ENCODE data around the gene NT5M. TPM values are rescaled to one million over a fixed set of nuclear protein-coding genes. Genes with fewer than 3 reads are reported as not detected.
"Not testable (repeated sequence)": the region's sequence is repeated elsewhere in the genome, so short reads cannot be mapped to it uniquely, and the experiment has no call there.

NT5M gene
- total and polyA plus RNA-seq, 4 experiments from 2014 or later: 0.37 to 2.9 (median 2.0) TPM

DNA sequence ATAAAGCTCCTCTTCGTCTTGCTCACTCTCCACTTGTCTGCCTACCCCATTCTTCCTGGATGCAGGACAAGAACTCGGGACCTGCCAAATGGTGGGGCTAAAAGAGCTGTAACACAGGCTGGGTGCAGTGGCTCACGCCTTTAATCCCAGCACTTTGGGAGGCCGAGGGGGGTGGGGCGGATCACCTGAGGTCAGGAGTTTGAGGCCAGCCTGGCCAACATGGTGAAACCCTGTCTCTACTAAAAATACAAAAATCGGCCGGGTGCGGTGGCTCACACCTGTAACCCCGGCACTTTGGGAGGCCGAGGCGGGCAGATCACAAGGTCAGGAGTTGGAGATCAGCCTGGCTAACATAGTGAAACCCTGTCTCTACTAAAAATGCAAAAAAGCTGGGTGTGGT is 1.5 kb upstream of the NT5M start:
- intact Hi-C loops (cut with micrococcal nuclease); H3K4me3 ChIP-seq (ENCODE audit: low read length in 2 of 2); H3K27me3 ChIP-seq (ENCODE audit: insufficient read depth, low read length); H3K9me3 Mint-ChIP-seq; H3K27ac ChIP-seq (ENCODE audit: low read depth, low read length); H3K27me3 Mint-ChIP-seq; H3K36me3 Mint-ChIP-seq; H3K9me3 ChIP-seq (ENCODE audit: control insufficient read depth in 1 of 2, low read length in 2 of 2); DNase-seq; H3K27ac Mint-ChIP-seq; H3K36me3 ChIP-seq (ENCODE audit: insufficient read depth, low read length): not testable (repeated sequence)
- H3K4me1 ChIP-seq (ENCODE audit: insufficient read depth, low read length): peaks cover 43% of the 10 kb centered on the region
- peak overlapping the region in 1 of 8 donors; percentile 71 for H3K4me3 Mint-ChIP-seq
- H3K4me1 Mint-ChIP-seq: peaks cover 24 to 40% (median 35%) of the 10 kb centered on the region in 4 donors
- ChIA-PET POLR2A (ENCODE audit: partially characterized antibody) (interaction anchor here (1.6 kb wide), 1 partner anchor 21 kb away, joined by 3 read pairs; no protein-coding TSS in a partner anchor), CTCF (ENCODE audit: partially characterized antibody) (interaction anchor here (1.1 kb wide), 1 partner anchor 14 kb away, joined by 4 read pairs; no protein-coding TSS in a partner anchor)

- peaks cover 43% of the 10 kb centered on the region for H3K4me1 ChIP-seq (ENCODE audit: insufficient read depth, low read length)
- peak overlapping the region; percentile 32 for H3K27ac ChIP-seq (ENCODE audit: low read depth, low read length)
- CTCF ChIA-PET (ENCODE audit: partially characterized antibody): no interaction called here
- peak overlapping the region in 1 of 2 donors; percentile 60 for H3K4me3 ChIP-seq (ENCODE audit: low read length in 2 of 2)
- H3K27ac Mint-ChIP-seq: peak overlapping the region; percentile 64 to 93 (median 91)
- H3K27me3 ChIP-seq (ENCODE audit: insufficient read depth, low read length): no peaks in the 10 kb centered on the region
- no peaks in the 10 kb centered on the region for H3K36me3 Mint-ChIP-seq
- H3K36me3 ChIP-seq (ENCODE audit: insufficient read depth, low read length): no peaks in the 10 kb centered on the region
- H3K4me1 Mint-ChIP-seq: peaks cover 24 to 40% (median 35%) of the 10 kb centered on the region in 4 donors
- DNase-seq: no peak
- H3K9me3 Mint-ChIP-seq: peaks cover 0 to 2% (median 0%) of the 10 kb centered on the region in 8 donors
- no peaks in the 10 kb centered on the region for H3K9me3 ChIP-seq (ENCODE audit: control insufficient read depth in 1 of 2, low read length in 2 of 2)
- intact Hi-C loops (cut with micrococcal nuclease): no loop called here
- H3K4me3 Mint-ChIP-seq: peak overlapping the region; percentile 70 to 90 (median 81)
- POLR2A ChIA-PET (ENCODE audit: partially characterized antibody): interaction anchor here (2.9 to 3.6 kb wide), 2 partner anchors 23 to 68 kb away, joined by 16 to 20 read pairs; partner anchors contain the start of genes COPS3 and FLCN
- H3K27me3 Mint-ChIP-seq: no peaks in the 10 kb centered on the region
These were observed 796 bp downstream of the NT5M start for GRCh38 chr17:17303847-17304490.

GRCh38 chr17:17304521-17304985 is 1.4 kb downstream of the NT5M start:
- no peaks in the 10 kb centered on the region for H3K36me3 Mint-ChIP-seq
- H3K4me1 Mint-ChIP-seq: peaks cover 24 to 40% (median 35%) of the 10 kb centered on the region in 4 donors
- CTCF ChIA-PET (ENCODE audit: partially characterized antibody): no interaction called here
- peak overlapping the region in 1 of 2 donors; percentile 7 for H3K4me3 ChIP-seq (ENCODE audit: low read length in 2 of 2)
- H3K4me3 Mint-ChIP-seq: peak overlapping the region; percentile 70 to 90 (median 81)
- no peaks in the 10 kb centered on the region for H3K36me3 ChIP-seq (ENCODE audit: insufficient read depth, low read length)
- H3K4me1 ChIP-seq (ENCODE audit: insufficient read depth, low read length): peaks cover 43% of the 10 kb centered on the region
- H3K27ac Mint-ChIP-seq: peak overlapping the region; percentile 64 to 93 (median 91)
- H3K9me3 Mint-ChIP-seq: peaks cover 0 to 2% (median 0%) of the 10 kb centered on the region in 8 donors
- DNase-seq: peak; percentile 47 to 58 (median 52)
- POLR2A ChIA-PET (ENCODE audit: partially characterized antibody): interaction anchor here (2.9 to 3.6 kb wide), 2 partner anchors 24 to 68 kb away, joined by 16 to 20 read pairs; partner anchors contain the start of genes COPS3 and FLCN
- no peaks in the 10 kb centered on the region for H3K9me3 ChIP-seq (ENCODE audit: control insufficient read depth in 1 of 2, low read length in 2 of 2)
- peak overlapping the region; percentile 32 for H3K27ac ChIP-seq (ENCODE audit: low read depth, low read length)
- intact Hi-C loops (cut with micrococcal nuclease): no loop called here
- no peaks in the 10 kb centered on the region for H3K27me3 ChIP-seq (ENCODE audit: insufficient read depth, low read length)
- no peaks in the 10 kb centered on the region for H3K27me3 Mint-ChIP-seq

- Mint-ChIP-seq H3K27ac (peak overlapping the region; percentile 76 to 95 (median 94)), H3K4me1 (peaks cover 22 to 36% (median 32%) of the 10 kb centered on the region in 4 donors), H3K36me3 (no peaks in the 10 kb centered on the region), H3K4me3 (peak overlapping the region; percentile 73 to 92 (median 86)), H3K9me3 (no peaks in the 10 kb centered on the region), H3K27me3 (no peaks in the 10 kb centered on the region)
- peaks cover 42% of the 10 kb centered on the region for H3K4me1 ChIP-seq (ENCODE audit: insufficient read depth, low read length)
- H3K27ac ChIP-seq (ENCODE audit: low read depth, low read length): no peak overlapping the region
- H3K36me3 ChIP-seq (ENCODE audit: insufficient read depth, low read length): no peaks in the 10 kb centered on the region
- ChIA-PET CTCF (ENCODE audit: partially characterized antibody) (interaction anchor here (0.7 kb wide), 1 partner anchor 162 kb away, joined by 3 read pairs; no protein-coding TSS in a partner anchor), POLR2A (ENCODE audit: partially characterized antibody) (interaction anchor here (0.6 to 3.6 kb wide), 5 partner anchors 25 to 667 kb away, joined by 3 to 20 read pairs (median 5); partner anchors contain the start of genes COPS3, DRC3, FLCN and MPRIP)
- no peaks in the 10 kb centered on the region for H3K9me3 ChIP-seq (ENCODE audit: control insufficient read depth in 1 of 2, low read length in 2 of 2)
- intact Hi-C loops (cut with micrococcal nuclease): loop anchor here (1.0 to 5.0 kb wide), 2 partner anchors 24 to 33 kb away; partner anchors contain the start of gene COPS3
- H3K27me3 ChIP-seq (ENCODE audit: insufficient read depth, low read length): no peaks in the 10 kb centered on the region
- no peak overlapping the region for H3K4me3 ChIP-seq (ENCODE audit: low read length in 2 of 2)
- DNase-seq: peak; percentile 36 to 63 (median 52)
These were observed 2.2 kb downstream of the NT5M start for GRCh38 chr17:17305281-17305801.

DNA sequence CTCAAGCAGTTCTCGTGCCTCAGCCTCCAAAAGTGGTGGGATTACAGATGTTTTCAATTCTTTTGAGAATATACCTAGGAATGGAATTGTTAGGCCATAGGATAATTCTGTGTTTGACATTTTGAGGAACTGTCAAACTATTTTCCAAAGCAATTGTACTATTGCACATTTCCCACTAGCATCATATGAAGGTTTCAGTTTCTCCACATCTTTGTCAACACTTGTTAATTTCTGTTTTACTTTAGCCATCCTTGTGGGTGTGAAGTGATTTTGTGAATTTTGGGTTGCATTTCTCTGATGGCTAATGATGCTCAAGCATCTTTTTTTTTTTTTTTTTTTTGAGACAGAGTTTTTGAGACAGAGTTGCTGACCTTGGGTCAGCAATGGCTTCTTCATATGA is 6.2 kb downstream of the NT5M start:
- no peaks in the 10 kb centered on the region for H3K36me3 ChIP-seq (ENCODE audit: insufficient read depth, low read length)
- ChIA-PET CTCF (ENCODE audit: partially characterized antibody) (no interaction called here), POLR2A (ENCODE audit: partially characterized antibody) (no interaction called here)
- no peak for DNase-seq
- H3K4me3 ChIP-seq (ENCODE audit: low read length in 2 of 2): no peak overlapping the region
- intact Hi-C loops (cut with micrococcal nuclease): loop anchor here (5.0 kb wide), 1 partner anchor 37 kb away; no protein-coding TSS in a partner anchor
- Mint-ChIP-seq H3K27me3 (no peaks in the 10 kb centered on the region), H3K36me3 (peaks cover 0 to 2% of the 10 kb centered on the region in 2 donors), H3K27ac (no peak overlapping the region), H3K9me3 (no peaks in the 10 kb centered on the region), H3K4me1 (peaks cover 15 to 24% (median 20%) of the 10 kb centered on the region in 4 donors), H3K4me3 (no peak overlapping the region)
- no peaks in the 10 kb centered on the region for H3K9me3 ChIP-seq (ENCODE audit: control insufficient read depth in 1 of 2, low read length in 2 of 2)
- H3K4me1 ChIP-seq (ENCODE audit: insufficient read depth, low read length): peaks cover 21% of the 10 kb centered on the region
- no peak overlapping the region for H3K27ac ChIP-seq (ENCODE audit: low read depth, low read length)
- no peaks in the 10 kb centered on the region for H3K27me3 ChIP-seq (ENCODE audit: insufficient read depth, low read length)

DNA sequence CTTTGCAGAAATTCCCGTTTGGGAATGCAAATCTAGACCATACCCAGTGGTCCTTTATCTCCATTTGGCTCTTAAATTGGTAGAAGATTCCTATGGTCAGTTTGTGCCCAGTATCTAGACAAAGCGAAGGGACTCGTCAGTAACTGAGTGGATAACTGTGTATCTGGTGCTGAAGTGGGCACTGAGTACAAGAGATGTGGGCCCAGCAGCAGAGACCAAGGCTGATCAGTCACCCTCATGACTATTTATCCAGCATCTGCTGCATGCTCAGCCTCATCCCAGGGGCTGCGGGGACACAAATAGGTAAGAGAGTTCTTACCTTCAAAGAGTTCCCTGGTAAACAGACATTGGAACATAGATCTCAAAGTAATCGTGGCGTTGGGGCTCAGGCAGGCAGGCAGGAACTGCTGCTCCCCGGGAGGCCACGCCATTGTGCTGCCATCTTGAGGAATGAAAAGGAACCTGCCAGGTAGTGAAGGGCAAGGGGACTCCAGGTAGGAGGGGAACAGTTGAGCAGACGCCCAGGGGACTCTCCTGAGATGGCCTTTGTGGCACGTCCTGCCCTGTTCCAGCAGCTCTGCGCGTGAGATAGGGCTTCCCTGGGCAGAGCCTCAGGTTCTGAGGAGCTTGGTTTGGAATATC is 10.3 kb downstream of the NT5M start:
- intact Hi-C loops (cut with micrococcal nuclease): loop anchor here (1.0 kb wide), 2 partner anchors 171 to 204 kb away; no protein-coding TSS in a partner anchor
- ChIA-PET CTCF (ENCODE audit: partially characterized antibody) (interaction anchor here (0.6 to 6.4 kb wide), 24 partner anchors 26 to 391 kb away, joined by 3 to 49 read pairs (median 3); partner anchors contain the start of gene COPS3), POLR2A (ENCODE audit: partially characterized antibody) (interaction anchor here (0.6 to 1.2 kb wide), 3 partner anchors 76 to 324 kb away, joined by 4 to 5 read pairs (median 4); no protein-coding TSS in a partner anchor)
- Mint-ChIP-seq H3K36me3 (peaks cover 0 to 2% of the 10 kb centered on the region in 2 donors), H3K4me3 (peak overlapping the region in 1 of 8 donors; percentile 15), H3K4me1 (peaks cover 4 to 7% (median 6%) of the 10 kb centered on the region in 4 donors), H3K27me3 (no peaks in the 10 kb centered on the region), H3K27ac (peak overlapping the region in 3 of 7 donors; percentile 66 to 70 (median 67)), H3K9me3 (no peaks in the 10 kb centered on the region)
- H3K36me3 ChIP-seq (ENCODE audit: insufficient read depth, low read length): no peaks in the 10 kb centered on the region
- H3K9me3 ChIP-seq (ENCODE audit: control insufficient read depth in 1 of 2, low read length in 2 of 2): no peaks in the 10 kb centered on the region
- peaks cover 3% of the 10 kb centered on the region for H3K4me1 ChIP-seq (ENCODE audit: insufficient read depth, low read length)
- peak; percentile 71 to 77 (median 76) for DNase-seq
- no peaks in the 10 kb centered on the region for H3K27me3 ChIP-seq (ENCODE audit: insufficient read depth, low read length)
- no peak overlapping the region for H3K4me3 ChIP-seq (ENCODE audit: low read length in 2 of 2)
- no peak overlapping the region for H3K27ac ChIP-seq (ENCODE audit: low read depth, low read length)
